Loucy (cell line): ENCODE results near the gene KCNT1.

Source experiments
- H2AFZ ChIP-seq: fragments of 200-600 bp; sonication (generic); 2 replicates; pipeline ENCODE4 v1.6.0; 2016; ENCODE audit warnings: antibody characterized with exemption, mild to moderate bottlenecking, low read length, moderate library complexity
- H3F3A ChIP-seq: fragments of 200-600 bp; 2 replicates; pipeline ENCODE4 v1.6.0; 2016; ENCODE audit warnings: antibody characterized with exemption, low read depth, mild to moderate bottlenecking
- H3K27me3 ChIP-seq: fragments of 200-600 bp; sonication (generic); 2 replicates; pipeline ENCODE4 v1.6.1; 2014; ENCODE audit warnings: low read length, mild to moderate bottlenecking; ENCODE audit not compliant: insufficient read depth, poor library complexity, severe bottlenecking
- H3K36me3 ChIP-seq: fragments of 200-600 bp; sonication (generic); 2 replicates; pipeline ENCODE4 v1.6.1; 2016; ENCODE audit warnings: low read length; ENCODE audit not compliant: insufficient read depth
- H3K4me1 ChIP-seq: fragments of 200-600 bp; sonication (generic); 2 replicates; pipeline ENCODE4 v1.5.1; 2014; ENCODE audit warnings: low read length, mild to moderate bottlenecking; ENCODE audit not compliant: insufficient read depth, poor library complexity, severe bottlenecking
- H3K4me2 ChIP-seq: fragments of 200-600 bp; sonication (generic); 2 replicates; pipeline ENCODE4 v1.6.0; 2014; ENCODE audit warnings: antibody characterized with exemption, low read length, low read depth, mild to moderate bottlenecking; ENCODE audit not compliant: poor library complexity, severe bottlenecking
- H3K4me3 ChIP-seq: fragments of 200-600 bp; sonication (generic); 2 replicates; pipeline ENCODE4 v1.5.1; 2014; ENCODE audit warnings: low read length, mild to moderate bottlenecking, mixed read lengths; ENCODE audit not compliant: poor library complexity, severe bottlenecking
- H3K79me2 ChIP-seq: fragments of 200-600 bp; sonication (generic); 2 replicates; pipeline ENCODE4 v1.6.1; 2014; ENCODE audit warnings: low read length; ENCODE audit not compliant: insufficient read depth
- H3K9ac ChIP-seq: fragments of 200-600 bp; sonication (generic); 2 replicates; pipeline ENCODE4 v1.6.0; 2014; ENCODE audit warnings: mild to moderate bottlenecking, low read depth, low read length, moderate library complexity; ENCODE audit not compliant: poor library complexity, severe bottlenecking
- H3K9me2 ChIP-seq: fragments of 200-600 bp; sonication (generic); replicated peaks from 2 replicates; pipeline ENCODE4 v1.6.1; 2016; ENCODE audit warnings: low read depth, low read length, mixed read lengths
- H3K9me3 ChIP-seq: fragments of 200-600 bp; sonication (generic); 2 replicates; pipeline ENCODE4 v1.6.1; 2014; ENCODE audit warnings: mild to moderate bottlenecking, antibody characterized with exemption, low read length, low read depth; ENCODE audit not compliant: insufficient read depth
- H4K20me1 ChIP-seq: fragments of 200-600 bp; sonication (generic); 2 replicates; pipeline ENCODE4 v1.6.0; 2014; ENCODE audit warnings: antibody characterized with exemption, low read length, mild to moderate bottlenecking; ENCODE audit not compliant: insufficient read depth, poor library complexity, severe bottlenecking
- EZH2phosphoT487 ChIP-seq: fragments of 200-600 bp; IDR thresholded peaks from 2 replicates; pipeline ENCODE4 v1.6.1; 2018; ENCODE audit warnings: antibody characterized with exemption, mild to moderate bottlenecking, moderate library complexity, borderline replicate concordance
- TF ChIP-seq, protein P1 (sequence below): fragments of 200-600 bp; sonication (generic); conservative IDR thresholded peaks from 2 replicates; pipeline ENCODE4 v1.5.1; 2014; ENCODE audit warnings: mild to moderate bottlenecking, antibody characterized with exemption, low read length

KCNT1 gene

DNA sequence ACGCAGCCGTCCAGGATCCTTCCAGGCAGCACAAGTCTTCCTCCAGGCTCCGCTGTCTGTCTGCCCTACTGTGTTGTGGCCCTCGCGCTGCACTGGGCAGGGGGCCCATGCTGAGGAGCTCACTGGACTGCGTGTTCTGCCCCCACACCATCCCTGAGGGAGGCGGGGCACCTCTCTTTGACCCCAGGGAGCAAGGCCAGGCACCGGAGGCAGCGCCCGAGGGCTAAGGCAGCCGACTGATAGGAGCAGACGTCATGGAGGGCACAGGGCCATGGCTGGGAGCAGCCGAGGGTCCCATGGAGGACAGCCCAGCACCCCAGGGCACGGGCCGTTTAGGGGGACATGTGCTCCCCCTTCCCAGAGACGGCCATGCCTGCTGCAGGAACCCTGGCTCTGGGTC, 46.7 kb downstream of the KCNT1 start:
- Histone ChIP-seq H3K9me2 (no peaks in the 10 kb centered on the region), H3K27me3 (no peaks in the 10 kb centered on the region), H3K79me2 (no peaks in the 10 kb centered on the region), H3K4me1 (no peaks in the 10 kb centered on the region), H3F3A (no peaks in the 10 kb centered on the region), H2AFZ (no peak overlapping the region), H4K20me1 (no peaks in the 10 kb centered on the region), H3K36me3 (no peaks in the 10 kb centered on the region), H3K9ac (no peak overlapping the region), H3K4me3 (no peak overlapping the region), H3K9me3 (peaks cover 1% of the 10 kb centered on the region; the same call in 1 of the 2 replicates), H3K4me2 (no peak overlapping the region)
- no peak for TF ChIP-seq EZH2phosphoT487
- TF ChIP-seq, protein P1, sequence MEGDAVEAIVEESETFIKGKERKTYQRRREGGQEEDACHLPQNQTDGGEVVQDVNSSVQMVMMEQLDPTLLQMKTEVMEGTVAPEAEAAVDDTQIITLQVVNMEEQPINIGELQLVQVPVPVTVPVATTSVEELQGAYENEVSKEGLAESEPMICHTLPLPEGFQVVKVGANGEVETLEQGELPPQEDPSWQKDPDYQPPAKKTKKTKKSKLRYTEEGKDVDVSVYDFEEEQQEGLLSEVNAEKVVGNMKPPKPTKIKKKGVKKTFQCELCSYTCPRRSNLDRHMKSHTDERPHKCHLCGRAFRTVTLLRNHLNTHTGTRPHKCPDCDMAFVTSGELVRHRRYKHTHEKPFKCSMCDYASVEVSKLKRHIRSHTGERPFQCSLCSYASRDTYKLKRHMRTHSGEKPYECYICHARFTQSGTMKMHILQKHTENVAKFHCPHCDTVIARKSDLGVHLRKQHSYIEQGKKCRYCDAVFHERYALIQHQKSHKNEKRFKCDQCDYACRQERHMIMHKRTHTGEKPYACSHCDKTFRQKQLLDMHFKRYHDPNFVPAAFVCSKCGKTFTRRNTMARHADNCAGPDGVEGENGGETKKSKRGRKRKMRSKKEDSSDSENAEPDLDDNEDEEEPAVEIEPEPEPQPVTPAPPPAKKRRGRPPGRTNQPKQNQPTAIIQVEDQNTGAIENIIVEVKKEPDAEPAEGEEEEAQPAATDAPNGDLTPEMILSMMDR = no peak

DNA sequence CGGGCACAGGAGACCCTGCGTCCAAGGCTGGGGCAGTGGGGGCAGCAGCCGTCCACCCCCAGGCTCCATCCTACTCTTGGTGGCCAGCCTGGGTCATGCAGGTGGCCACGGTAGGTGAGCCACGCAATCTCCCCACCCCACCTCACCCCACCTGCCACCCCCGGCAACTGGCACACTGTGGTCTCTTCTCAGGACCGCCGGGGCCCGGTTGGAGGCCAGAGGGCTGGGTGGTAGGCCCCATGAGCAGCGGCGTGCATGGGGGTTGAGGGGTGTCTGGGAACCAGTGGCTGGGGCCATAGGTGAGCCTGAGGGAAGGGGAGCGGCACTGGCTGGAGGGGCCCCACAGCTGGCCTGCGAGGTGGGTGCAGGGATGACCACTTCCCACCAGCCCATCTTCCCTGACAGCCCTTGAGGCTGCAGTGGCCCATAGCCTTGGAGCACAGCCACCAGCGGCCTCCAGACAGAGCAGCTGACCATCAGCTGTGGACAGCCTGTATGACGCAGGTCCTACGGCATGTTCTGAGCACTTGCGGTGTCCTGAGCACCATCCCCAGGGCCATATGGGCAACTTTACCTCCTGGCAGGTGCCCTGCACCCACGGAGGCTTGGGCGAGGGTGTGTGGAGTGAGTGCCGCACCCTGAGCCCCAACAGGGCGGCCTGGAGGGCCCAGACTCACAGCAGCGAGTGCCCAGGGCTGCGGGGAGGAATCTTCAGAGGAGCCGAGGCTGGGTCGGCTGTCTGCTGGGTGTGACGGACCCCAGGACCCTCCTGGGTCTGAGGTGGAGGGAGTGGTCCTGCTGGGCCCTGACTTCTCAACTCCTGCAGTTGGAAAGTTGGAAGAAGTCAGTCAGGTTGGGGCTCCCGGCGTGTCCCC, 47.4 kb downstream of the KCNT1 start:
- no peaks in the 10 kb centered on the region for H3K9me2 ChIP-seq
- no peak for TF ChIP-seq EZH2phosphoT487
- TF ChIP-seq, protein P1 = no peak
- H3K9ac ChIP-seq = no peak overlapping the region
- H3K27me3 ChIP-seq = no peaks in the 10 kb centered on the region
- H3K4me1 ChIP-seq = no peaks in the 10 kb centered on the region
- no peaks in the 10 kb centered on the region for H3F3A ChIP-seq
- no peaks in the 10 kb centered on the region for H4K20me1 ChIP-seq
- peaks cover 5% of the 10 kb centered on the region; the same call in 1 of the 2 replicates for H3K9me3 ChIP-seq
- no peaks in the 10 kb centered on the region for H3K36me3 ChIP-seq
- no peak overlapping the region for H3K4me3 ChIP-seq
- H3K79me2 ChIP-seq = no peaks in the 10 kb centered on the region
- no peak overlapping the region for H2AFZ ChIP-seq
- no peak overlapping the region for H3K4me2 ChIP-seq

DNA sequence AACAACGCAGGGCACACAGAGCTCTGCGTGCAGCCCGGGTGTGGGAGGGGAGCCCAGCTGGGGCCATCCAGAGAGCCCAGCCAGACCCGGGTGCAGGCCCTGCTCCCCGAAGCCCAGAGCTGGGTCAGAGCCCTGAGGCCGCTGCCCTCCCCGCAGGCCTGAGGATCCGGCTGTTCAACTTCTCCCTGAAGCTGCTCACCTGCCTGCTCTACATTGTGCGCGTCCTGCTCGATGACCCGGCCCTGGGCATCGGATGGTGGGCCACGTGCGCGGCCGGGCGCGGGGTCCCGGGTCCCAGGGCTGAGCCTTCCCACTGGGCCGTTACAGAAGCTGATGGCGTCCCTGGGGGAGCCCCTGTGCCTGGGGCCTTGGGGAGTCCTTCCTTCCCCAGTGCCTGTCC, 48.8 kb downstream of the KCNT1 start:
- Histone ChIP-seq H3K9me2 (no peaks in the 10 kb centered on the region), H3K4me1 (no peaks in the 10 kb centered on the region), H3K27me3 (no peaks in the 10 kb centered on the region), H4K20me1 (no peaks in the 10 kb centered on the region), H2AFZ (no peak overlapping the region), H3K9me3 (peaks cover 13% of the 10 kb centered on the region; the same call in 1 of the 2 replicates), H3K9ac (no peak overlapping the region), H3K36me3 (no peaks in the 10 kb centered on the region), H3K4me3 (no peak overlapping the region), H3F3A (no peaks in the 10 kb centered on the region), H3K4me2 (no peak overlapping the region), H3K79me2 (no peaks in the 10 kb centered on the region)
- TF ChIP-seq EZH2phosphoT487 = no peak
- TF ChIP-seq, protein P1 = no peak
